SKM-1 (cell line): ENCODE data around the gene POLR2E.
A peak's percentile ranks its signal among the peaks of the same experiment; 100 is the strongest.
"Not testable (repeated sequence)": the region's sequence is repeated elsewhere in the genome, so short reads cannot be mapped to it uniquely, and the experiment has no call there.

Source experiments
- DNase-seq: peaks from one replicate; lab custom pipeline; 2025; ENCODE audit not compliant: unreplicated experiment; lab: John Stamatoyannopoulos, UW

POLR2E gene

GRCh38 chr19:1094978-1095701 is at the start of gene POLR2E:
POLR2E (minus strand) TSS chr19:1095375; CDS start chr19:1095315, 60 bp downstream.
- peak; percentile 96 for DNase-seq

GRCh38 chr19:1144741-1145140 is 49.6 kb upstream of the POLR2E start:
- DNase-seq: no peak

GRCh38 chr19:1143828-1144399 is 48.7 kb upstream of the POLR2E start:
- DNase-seq: no peak

GRCh38 chr19:1141944-1142343 is 46.8 kb upstream of the POLR2E start:
- DNase-seq: no peak

- DNase-seq: no peak
Measured at GRCh38 chr19:1140272-1141027, 45.3 kb upstream of the POLR2E start.

GRCh38 chr19:1139126-1139525 is 44.0 kb upstream of the POLR2E start:
- no peak for DNase-seq

- DNase-seq: no peak
Measured at GRCh38 chr19:1138121-1138520, 42.9 kb upstream of the POLR2E start.

GRCh38 chr19:1136621-1137317 is 41.6 kb upstream of the POLR2E start:
- no peak for DNase-seq

GRCh38 chr19:1136201-1136600 is 41.0 kb upstream of the POLR2E start:
- no peak for DNase-seq

GRCh38 chr19:1135454-1135853 is 40.3 kb upstream of the POLR2E start:
- DNase-seq: no peak

- DNase-seq: no peak
Measured at GRCh38 chr19:1134431-1134830, 39.3 kb upstream of the POLR2E start.

- DNase-seq: no peak
Measured at GRCh38 chr19:1133471-1133929, 38.3 kb upstream of the POLR2E start.

GRCh38 chr19:1132552-1133383 is 37.6 kb upstream of the POLR2E start:
- no peak for DNase-seq

GRCh38 chr19:1131718-1132551 is 36.8 kb upstream of the POLR2E start:
- DNase-seq: peak; percentile 87

GRCh38 chr19:1130771-1131717 is 35.9 kb upstream of the POLR2E start:
- no peak for DNase-seq

- no peak for DNase-seq
Measured at GRCh38 chr19:1129535-1129934, 34.4 kb upstream of the POLR2E start.

- not testable (repeated sequence) for DNase-seq
Measured at GRCh38 chr19:1129084-1129483, 33.9 kb upstream of the POLR2E start.

GRCh38 chr19:1128106-1128505 is 32.9 kb upstream of the POLR2E start:
- DNase-seq: no peak
